ENCODE results near the gene SIAH2. TPM values are rescaled to one million over a fixed set of nuclear protein-coding genes. Genes with fewer than 3 reads are reported as not detected.

SIAH2 gene
- polyA plus RNA-seq, 4 donors = 18.0 to 20.2 (median 18.5) TPM

- DNase-seq (ENCODE audit: low read depth in 4 of 4, low spot score in 3 of 4) = no peak
These were observed 71.4 kb downstream of the SIAH2 start for GRCh38 chr3:150691414-150692040.

Other genes with a start within 250 kb of the SIAH2 start
- gene SERP1, start 216.7 kb downstream of the SIAH2 start, polyA plus RNA-seq (ENCODE audit: insufficient read length in 4 of 4) = 100 to 1,000 TPM; 111 to 138 (median 131) TPM
- 100 to 1,000 TPM; 157 to 189 (median 172) TPM for gene EIF2A, start 216.4 kb downstream of the SIAH2 start, polyA plus RNA-seq (ENCODE audit: insufficient read length in 4 of 4)
- 100 to 1,000 TPM in 3 of 4 donors, 10 to 100 TPM in 1; 86.1 to 136 (median 117) TPM for gene SELENOT, start 159.8 kb downstream of the SIAH2 start, polyA plus RNA-seq (ENCODE audit: insufficient read length in 4 of 4)
- gene ERICH6, start 59.2 kb downstream of the SIAH2 start, polyA plus RNA-seq (ENCODE audit: insufficient read length in 4 of 4) = 1 to 10 TPM in 1 of 4 donors, under 1 TPM in 2, not detected in 1; 0.37 to 1.3 (median 0.72) TPM
- not detected for gene MINDY4B, start 142.3 kb upstream of the SIAH2 start, polyA plus RNA-seq (ENCODE audit: insufficient read length in 4 of 4)
- gene CLRN1, start 209.6 kb upstream of the SIAH2 start, polyA plus RNA-seq (ENCODE audit: insufficient read length in 4 of 4) = not detected

Measured in left renal pelvis (tissue), 4 donors.